ENCODE measurements around the gene PLIN1. TPM values are rescaled to one million over a fixed set of nuclear protein-coding genes. Genes with fewer than 3 reads are reported as not detected.
A peak's percentile ranks its signal among the peaks of the same experiment; 100 is the strongest.

Gene PLIN1
- total and polyA plus RNA-seq, 2 experiments from 2014 or later, result 0.21 to 0.90 TPM

DNA sequence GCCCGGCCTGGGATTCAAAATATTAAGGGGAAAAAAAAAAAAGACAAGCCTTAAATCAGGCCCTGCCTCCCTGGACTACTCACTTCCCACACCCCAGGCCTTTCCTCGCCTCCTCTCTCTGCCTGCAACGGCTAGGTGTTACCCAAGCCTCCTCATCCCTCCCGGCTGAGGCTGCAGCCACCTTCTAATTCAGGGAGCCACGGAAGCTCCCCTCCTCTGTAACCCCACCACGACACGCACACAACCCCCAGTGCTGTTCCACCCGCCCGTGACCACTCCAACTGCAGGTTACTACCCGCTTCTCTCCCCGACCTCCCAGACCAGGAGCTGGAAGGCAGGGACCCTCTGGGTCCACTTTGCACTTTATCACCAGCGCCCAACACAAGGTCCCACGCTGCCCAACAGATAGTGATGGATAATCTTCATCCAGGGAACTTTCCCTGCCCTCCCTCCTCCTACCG lies 24.8 kb downstream of the PLIN1 start:
- peaks cover 10% of the 10 kb centered on the region for H3K4me1 Mint-ChIP-seq
- no peaks in the 10 kb centered on the region for H3K9me3 Mint-ChIP-seq
- H3K4me3 Mint-ChIP-seq, result peak overlapping the region; percentile 92
- H2AFZ ChIP-seq, result peak overlapping the region; percentile 90
- peak overlapping the region; percentile 91 for H3K4me3 ChIP-seq
- H3K79me2 ChIP-seq (replicated peaks; ENCODE audit: insufficient read depth), result peaks cover 16% of the 10 kb centered on the region
- H3F3A ChIP-seq (replicated peaks; ENCODE audit: low read depth), result no peaks in the 10 kb centered on the region
- H3K9me2 ChIP-seq (ENCODE audit: insufficient read depth), result no peaks in the 10 kb centered on the region
- H3K4me2 ChIP-seq, result peak overlapping the region; percentile 95
- H4K20me1 ChIP-seq (replicated peaks; ENCODE audit: insufficient read depth), result no peaks in the 10 kb centered on the region; the same call in 1 of the 2 replicates
- no peak overlapping the region for H3K27ac ChIP-seq (ENCODE audit: low read depth)
- H3K36me3 ChIP-seq (ENCODE audit: insufficient read depth), result no peaks in the 10 kb centered on the region
- H3K27me3 Mint-ChIP-seq (ENCODE audit: insufficient read depth, low read depth, poor library complexity), result peaks cover 5% of the 10 kb centered on the region
- no peak for TF ChIP-seq ZNF114 (CRISPR knock-in tag; IDR thresholded peaks at IDR 0.05)
- TF ChIP-seq POLR2AphosphoS5 (IDR thresholded peaks at IDR 0.05; ENCODE audit: low read depth), result no peak
- no peak for TF ChIP-seq CTCF (conservative IDR thresholded peaks at IDR 0.05; ENCODE audit: low read depth in 2 of 2)
- TF ChIP-seq NANOG (IDR thresholded peaks at IDR 0.05; ENCODE audit: borderline replicate concordance), result no peak
- no peak for TF ChIP-seq EZH2phosphoT487 (IDR thresholded peaks at IDR 0.05; ENCODE audit: unreplicated experiment)
- no peak for TF ChIP-seq JUNB (IDR thresholded peaks at IDR 0.05; ENCODE audit: unreplicated experiment)
- TF ChIP-seq, protein P1, sequence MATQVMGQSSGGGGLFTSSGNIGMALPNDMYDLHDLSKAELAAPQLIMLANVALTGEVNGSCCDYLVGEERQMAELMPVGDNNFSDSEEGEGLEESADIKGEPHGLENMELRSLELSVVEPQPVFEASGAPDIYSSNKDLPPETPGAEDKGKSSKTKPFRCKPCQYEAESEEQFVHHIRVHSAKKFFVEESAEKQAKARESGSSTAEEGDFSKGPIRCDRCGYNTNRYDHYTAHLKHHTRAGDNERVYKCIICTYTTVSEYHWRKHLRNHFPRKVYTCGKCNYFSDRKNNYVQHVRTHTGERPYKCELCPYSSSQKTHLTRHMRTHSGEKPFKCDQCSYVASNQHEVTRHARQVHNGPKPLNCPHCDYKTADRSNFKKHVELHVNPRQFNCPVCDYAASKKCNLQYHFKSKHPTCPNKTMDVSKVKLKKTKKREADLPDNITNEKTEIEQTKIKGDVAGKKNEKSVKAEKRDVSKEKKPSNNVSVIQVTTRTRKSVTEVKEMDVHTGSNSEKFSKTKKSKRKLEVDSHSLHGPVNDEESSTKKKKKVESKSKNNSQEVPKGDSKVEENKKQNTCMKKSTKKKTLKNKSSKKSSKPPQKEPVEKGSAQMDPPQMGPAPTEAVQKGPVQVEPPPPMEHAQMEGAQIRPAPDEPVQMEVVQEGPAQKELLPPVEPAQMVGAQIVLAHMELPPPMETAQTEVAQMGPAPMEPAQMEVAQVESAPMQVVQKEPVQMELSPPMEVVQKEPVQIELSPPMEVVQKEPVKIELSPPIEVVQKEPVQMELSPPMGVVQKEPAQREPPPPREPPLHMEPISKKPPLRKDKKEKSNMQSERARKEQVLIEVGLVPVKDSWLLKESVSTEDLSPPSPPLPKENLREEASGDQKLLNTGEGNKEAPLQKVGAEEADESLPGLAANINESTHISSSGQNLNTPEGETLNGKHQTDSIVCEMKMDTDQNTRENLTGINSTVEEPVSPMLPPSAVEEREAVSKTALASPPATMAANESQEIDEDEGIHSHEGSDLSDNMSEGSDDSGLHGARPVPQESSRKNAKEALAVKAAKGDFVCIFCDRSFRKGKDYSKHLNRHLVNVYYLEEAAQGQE (IDR thresholded peaks at IDR 0.05; ENCODE audit: unreplicated experiment), result no peak
- TF ChIP-seq ZNF331 (CRISPR knock-in tag; IDR thresholded peaks at IDR 0.05; ENCODE audit: low read depth), result no peak
- TF ChIP-seq EZH2 (IDR thresholded peaks at IDR 0.05; ENCODE audit: low read depth, unreplicated experiment), result no peak
- TF ChIP-seq ETS1 (IDR thresholded peaks at IDR 0.05), result no peak
- TF ChIP-seq ZNF462 (CRISPR knock-in tag; IDR thresholded peaks at IDR 0.05), result no peak
- no peak for TF ChIP-seq CREB1 (CRISPR knock-in tag; IDR thresholded peaks at IDR 0.05; ENCODE audit: low read depth)
- no peak for TF ChIP-seq STAT1 (IDR thresholded peaks at IDR 0.05; ENCODE audit: unreplicated experiment)
- DNase-seq (ENCODE audit: low spot score), result no peak
- no peak for ATAC-seq
- peaks cover 17% of the 10 kb centered on the region for H3K36me3 Mint-ChIP-seq (ENCODE audit: low read depth)
- H3K27ac Mint-ChIP-seq, result no peak overlapping the region
- no peaks in the 10 kb centered on the region for H3K27me3 ChIP-seq (ENCODE audit: insufficient read depth)
- H3K4me1 ChIP-seq (ENCODE audit: insufficient read depth), result peaks cover 5% of the 10 kb centered on the region; the same call in 1 of the 2 replicates

Measured in GM23338 (cell line).